C4-2B (cell line): ENCODE data around the gene PLA2R1.

Source experiments
- H3K27ac ChIP-seq: fragments of 450-650 bp; 2 replicates; pipeline ENCODE4 v1.5.1; 2017
- CTCF ChIP-seq: fragments of 450-650 bp; conservative IDR thresholded peaks from 2 replicates; pipeline ENCODE4 v1.5.1; 2017; ENCODE audit warnings: mild to moderate bottlenecking
- ZFX ChIP-seq: fragments of 450-650 bp; IDR thresholded peaks from 2 replicates; pipeline ENCODE4 v1.6.1; 2017

Gene PLA2R1

DNA sequence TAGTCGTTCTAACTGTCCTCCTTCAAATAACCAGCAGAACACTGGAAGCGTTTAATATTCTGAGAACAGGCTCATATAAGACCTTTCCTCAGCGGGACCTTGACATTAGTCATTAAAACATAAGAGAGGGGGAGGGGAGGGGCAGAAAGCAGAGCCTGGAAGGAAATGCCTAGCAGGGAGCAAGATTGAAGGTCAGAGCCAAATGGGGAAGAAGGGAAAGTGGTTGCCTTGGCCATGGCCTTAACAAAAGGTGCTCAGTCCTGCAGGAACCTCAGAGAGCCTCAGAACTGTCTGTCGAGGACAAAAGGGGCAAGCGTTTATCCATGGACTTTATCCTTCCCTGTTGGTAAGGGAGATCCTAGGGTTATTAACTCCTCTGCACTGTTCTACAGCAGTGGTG is 856 bp upstream of the PLA2R1 start:
- TF ChIP-seq ZFX (no peak), CTCF (no peak)
- H3K27ac ChIP-seq = no peak overlapping the region

DNA sequence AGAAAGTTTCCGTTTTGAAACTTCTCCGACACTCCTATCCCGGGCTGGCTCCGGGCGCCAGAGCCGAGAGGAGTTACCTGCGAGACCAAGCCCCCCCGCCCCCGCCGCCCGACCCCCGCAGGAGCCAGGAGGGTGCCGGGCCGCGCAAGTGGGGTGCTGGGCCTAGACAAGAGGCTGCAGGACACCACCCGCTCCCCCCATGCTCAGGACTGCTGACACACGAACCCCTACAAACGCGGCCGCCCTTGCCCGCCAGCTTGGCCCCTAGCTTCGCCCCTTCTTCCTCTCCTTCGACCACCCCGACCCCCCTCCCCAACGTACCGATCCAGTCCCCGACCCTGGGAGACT is 497 bp downstream of the PLA2R1 start:
- no peak overlapping the region for H3K27ac ChIP-seq
- TF ChIP-seq ZFX (no peak), CTCF (no peak)

DNA sequence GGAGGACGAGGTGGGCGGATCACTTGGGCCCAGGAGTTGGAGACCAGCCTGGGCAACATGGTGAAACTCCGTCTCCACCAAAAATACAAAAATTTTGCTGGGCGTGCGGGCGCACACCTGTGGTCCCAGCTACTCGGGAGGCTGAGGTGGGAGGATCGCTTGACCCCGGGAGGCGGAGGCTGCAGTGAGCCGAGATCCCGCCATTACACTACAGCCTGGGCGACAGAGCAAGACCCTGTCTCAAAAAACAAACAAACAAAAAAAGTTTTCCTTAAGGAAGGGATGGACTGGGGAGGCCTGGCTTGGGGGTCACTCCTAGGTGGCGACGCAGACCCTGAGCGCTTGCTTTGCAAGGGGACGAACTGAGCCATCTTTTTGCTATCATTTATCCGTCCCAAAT is 882 bp downstream of the PLA2R1 start:
- TF ChIP-seq CTCF (no peak), ZFX (no peak)
- no peak overlapping the region for H3K27ac ChIP-seq

DNA sequence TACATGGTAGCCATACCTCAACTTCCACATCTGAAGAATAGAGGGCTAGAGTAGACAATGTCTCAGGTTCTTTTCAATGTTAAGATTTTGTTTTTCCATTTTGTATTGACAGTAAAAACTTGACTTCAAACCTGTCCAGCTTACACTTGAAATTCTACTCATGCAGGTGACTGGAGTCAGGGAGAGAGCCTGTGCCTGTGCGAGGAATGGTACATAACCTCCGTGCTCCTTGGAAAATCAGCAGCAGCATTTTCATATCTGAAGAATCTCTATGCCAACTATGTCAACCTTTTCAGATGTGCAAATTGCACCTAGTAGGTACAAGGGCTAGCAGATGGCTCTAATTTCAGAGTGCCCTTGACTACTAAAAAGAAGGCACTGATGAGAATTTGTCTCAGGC is 2.1 kb downstream of the PLA2R1 start:
- TF ChIP-seq CTCF (no peak), ZFX (no peak)
- no peak overlapping the region for H3K27ac ChIP-seq

- TF ChIP-seq CTCF = no peak
- no peak for TF ChIP-seq ZFX
- no peak overlapping the region for H3K27ac ChIP-seq
Observed at GRCh38 chr2:160057356-160057755, 5.1 kb downstream of the PLA2R1 start.

DNA sequence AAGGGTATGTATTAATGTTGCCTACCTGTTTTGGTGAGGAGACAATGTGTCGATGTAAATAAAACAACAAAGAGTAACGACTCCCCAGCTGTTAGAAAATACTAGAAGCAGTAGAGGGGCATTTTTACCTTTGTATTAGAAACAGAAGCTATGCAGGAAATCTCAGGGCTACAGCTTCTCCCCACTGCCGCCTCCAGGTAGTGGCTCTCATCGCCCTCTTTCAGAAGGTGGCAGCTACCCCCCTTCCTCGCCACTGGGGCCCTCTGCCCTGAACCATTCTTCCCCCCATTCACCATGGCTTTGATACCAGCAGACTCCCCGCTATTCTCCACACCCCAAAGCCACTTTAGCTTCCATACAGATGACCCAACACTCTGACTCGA is 6.7 kb downstream of the PLA2R1 start:
- H3K27ac ChIP-seq = no peak overlapping the region
- TF ChIP-seq CTCF (no peak), ZFX (no peak)

- H3K27ac ChIP-seq = no peak overlapping the region
- TF ChIP-seq ZFX (no peak), CTCF (no peak)
Observed at GRCh38 chr2:160054984-160055725, 7.3 kb downstream of the PLA2R1 start.
